Activated T-helper 1 cell treated with anti-CD3 and anti-CD28 coated beads, Interleukin-12 subunit alpha, Interleukin-12 subunit beta, Interleukin-2, Interleukin-4 antibody, amounts not matched to agents 30 ng/mL and 10 ng/mL and 1 ng/mL, durations not matched to agents 14 hours and 24 hours and 36 hours (primary cell): ENCODE data around the gene SLCO4A1. TPM values are rescaled to one million over a fixed set of nuclear protein-coding genes. Genes with fewer than 3 reads are reported as not detected.

ENCODE experiments used
- DNase-seq: peaks from one replicate; pipeline ENCODE4 v3.0.0; 2021; ENCODE audit warnings: low spot score
- H3K27ac Mint-ChIP-seq: one replicate; pipeline ENCODE4 v1.8.0; 2021; ENCODE audit warnings: mild to moderate bottlenecking, mixed read lengths
- H3K27me3 Mint-ChIP-seq: one replicate; pipeline ENCODE4 v1.8.0; 2022; ENCODE audit warnings: mild to moderate bottlenecking, moderate library complexity, mixed read lengths; ENCODE audit not compliant: insufficient read depth
- H3K36me3 Mint-ChIP-seq: one replicate; pipeline ENCODE4 v1.8.0; 2021; ENCODE audit warnings: low read depth, mixed read lengths
- H3K4me1 Mint-ChIP-seq: one replicate; pipeline ENCODE4 v1.8.0; 2021; ENCODE audit warnings: low read depth, mixed read lengths
- H3K4me3 Mint-ChIP-seq: one replicate; pipeline ENCODE4 v1.8.0; 2021; ENCODE audit warnings: mild to moderate bottlenecking, moderate library complexity, mixed read lengths
- H3K9me3 Mint-ChIP-seq: one replicate; pipeline ENCODE4 v1.8.0; 2021; ENCODE audit warnings: mixed read lengths
- intact Hi-C: fragments of 100-400 bp; cut with micrococcal nuclease; formaldehyde crosslinking; loops from one replicate; pipeline ENCODE4 v1.15.1; 2024
- total RNA-seq: library from RNA; stranded (reverse); gene quantifications from 2 replicates; pipeline ENCODE4 v1.2.3, GENCODE V29; 2022

Gene SLCO4A1
- total RNA-seq, 1 donor from 2014 or later: 47.6 TPM

- DNase-seq: no peak
- intact Hi-C loops: loop anchor here (1.0 kb wide), 1 partner anchor 24 kb away; no protein-coding TSS in a partner anchor
- Mint-ChIP-seq H3K27me3 (peaks cover 37% of the 10 kb centered on the region), H3K36me3 (peaks cover under 1% of the 10 kb centered on the region), H3K4me3 (peak overlapping the region; percentile 43), H3K27ac (peak overlapping the region; percentile 33), H3K4me1 (peaks cover 12% of the 10 kb centered on the region), H3K9me3 (peaks cover 26% of the 10 kb centered on the region)
Measured at GRCh38 chr20:62716198-62716940, 74.1 kb downstream of the SLCO4A1 start.

- H3K27ac Mint-ChIP-seq: no peak overlapping the region
- H3K4me3 Mint-ChIP-seq: no peak overlapping the region
- peaks cover 36% of the 10 kb centered on the region for H3K27me3 Mint-ChIP-seq
- peaks cover 31% of the 10 kb centered on the region for H3K9me3 Mint-ChIP-seq
- intact Hi-C loops: loop anchor here (1.0 kb wide), 1 partner anchor 23 kb away; no protein-coding TSS in a partner anchor
- DNase-seq: no peak
- peaks cover 3% of the 10 kb centered on the region for H3K36me3 Mint-ChIP-seq
- H3K4me1 Mint-ChIP-seq: peaks cover 18% of the 10 kb centered on the region
Measured at GRCh38 chr20:62716941-62717310, 74.6 kb downstream of the SLCO4A1 start.

- H3K9me3 Mint-ChIP-seq: peaks cover 38% of the 10 kb centered on the region
- H3K4me3 Mint-ChIP-seq: no peak overlapping the region
- H3K27ac Mint-ChIP-seq: no peak overlapping the region
- no peak for DNase-seq
- peaks cover 3% of the 10 kb centered on the region for H3K36me3 Mint-ChIP-seq
- peaks cover 40% of the 10 kb centered on the region for H3K27me3 Mint-ChIP-seq
- H3K4me1 Mint-ChIP-seq: peaks cover 18% of the 10 kb centered on the region
- intact Hi-C loops: no loop called here
Measured at GRCh38 chr20:62717933-62718332, 75.6 kb downstream of the SLCO4A1 start.

- no peak overlapping the region for H3K27ac Mint-ChIP-seq
Measured at GRCh38 chr20:62718546-62718945, 76.2 kb downstream of the SLCO4A1 start.

GRCh38 chr20:62719250-62719935 lies 77.1 kb downstream of the SLCO4A1 start:
- Mint-ChIP-seq H3K4me1 (peaks cover 18% of the 10 kb centered on the region), H3K36me3 (peaks cover 3% of the 10 kb centered on the region), H3K4me3 (no peak overlapping the region), H3K27ac (no peak overlapping the region), H3K9me3 (peaks cover 38% of the 10 kb centered on the region), H3K27me3 (peaks cover 36% of the 10 kb centered on the region)
- intact Hi-C loops: no loop called here
- DNase-seq: no peak

More at GRCh38 chr20:62718546-62718945, 76.2 kb downstream of the SLCO4A1 start:
- H3K36me3 Mint-ChIP-seq: peaks cover 3% of the 10 kb centered on the region
- H3K27me3 Mint-ChIP-seq: peaks cover 39% of the 10 kb centered on the region
- intact Hi-C loops: no loop called here
- peaks cover 38% of the 10 kb centered on the region for H3K9me3 Mint-ChIP-seq
- H3K4me1 Mint-ChIP-seq: peaks cover 18% of the 10 kb centered on the region
- H3K4me3 Mint-ChIP-seq: no peak overlapping the region
- DNase-seq: no peak

Other genes with a start within 250 kb of the SLCO4A1 start
- 12.9 and 15.7 TPM in 2 replicates for gene CABLES2, start 235.2 kb upstream of the SLCO4A1 start, total RNA-seq
- not detected in 2 replicates for gene RBBP8NL, start 215.0 kb upstream of the SLCO4A1 start, total RNA-seq
- gene GATA5, start 166.5 kb upstream of the SLCO4A1 start, total RNA-seq: not detected in 2 replicates
- not detected in 2 replicates for gene NTSR1, start 66.3 kb downstream of the SLCO4A1 start, total RNA-seq
- 17.8 and 19.5 TPM in 2 replicates for gene MRGBP, start 154.0 kb downstream of the SLCO4A1 start, total RNA-seq
- gene OGFR, start 162.3 kb downstream of the SLCO4A1 start, total RNA-seq: 51.2 and 56.4 TPM in 2 replicates
- not detected in 2 replicates for gene COL9A3, start 174.5 kb downstream of the SLCO4A1 start, total RNA-seq
- gene TCFL5, start 219.3 kb downstream of the SLCO4A1 start, total RNA-seq: 5.7 and 5.8 TPM in 2 replicates